GM21367 (cell line): Measurements from ENCODE around the gene ZBTB3.
"Not testable (repeated sequence)": the region's sequence is repeated elsewhere in the genome, so short reads cannot be mapped to it uniquely, and the experiment has no call there.

Experiments
- ATAC-seq: cut with Tn5 transposase; IDR thresholded peaks from one replicate; pipeline ENCODE4 v1.9.1; 2021; ENCODE audit not compliant: unreplicated experiment

The ZBTB3 gene

DNA sequence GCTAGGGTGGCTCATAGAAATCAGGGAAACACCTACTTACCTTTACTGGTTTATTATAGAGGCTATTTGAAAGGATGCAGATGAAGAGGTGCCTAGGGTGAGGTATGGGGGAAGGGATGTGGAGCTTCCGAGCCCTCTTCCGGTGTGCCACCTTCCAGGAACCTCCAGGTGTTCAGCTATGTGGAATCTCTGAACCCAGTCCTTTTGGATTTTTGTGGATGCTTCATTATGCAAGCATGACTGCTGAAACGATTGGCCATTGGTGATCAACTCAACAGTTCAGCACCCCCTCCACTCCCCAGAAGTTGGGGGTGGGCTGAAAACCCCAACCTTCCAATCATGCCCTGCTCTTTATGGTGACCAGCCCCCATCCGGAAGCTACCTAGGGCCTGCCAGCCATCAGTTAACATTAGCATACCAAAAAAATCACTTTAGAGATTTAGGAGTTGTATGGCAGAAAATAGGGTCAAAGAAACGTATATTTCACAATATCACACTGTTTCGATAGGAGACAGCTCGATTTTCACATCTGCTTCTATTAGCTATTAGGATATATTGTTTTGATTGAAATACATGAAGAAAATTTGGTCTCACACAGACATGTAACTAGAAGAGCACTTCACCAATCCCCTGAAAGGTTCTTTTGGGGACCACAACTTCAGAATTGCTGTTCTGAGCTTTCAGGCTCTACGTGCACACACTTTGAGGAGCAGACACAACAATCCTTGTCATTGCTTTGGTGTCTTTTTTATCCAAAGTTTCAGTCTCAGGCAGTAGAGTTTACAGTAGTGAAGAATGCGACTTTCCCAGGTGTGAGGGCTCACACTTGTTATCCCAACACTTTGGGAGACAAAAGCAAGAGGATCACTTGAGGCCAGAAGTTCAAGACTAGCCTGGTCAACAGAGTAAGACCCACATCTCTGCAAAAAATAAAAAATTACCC, 4.2 kb upstream of the ZBTB3 start:
- ATAC-seq = no peak

DNA sequence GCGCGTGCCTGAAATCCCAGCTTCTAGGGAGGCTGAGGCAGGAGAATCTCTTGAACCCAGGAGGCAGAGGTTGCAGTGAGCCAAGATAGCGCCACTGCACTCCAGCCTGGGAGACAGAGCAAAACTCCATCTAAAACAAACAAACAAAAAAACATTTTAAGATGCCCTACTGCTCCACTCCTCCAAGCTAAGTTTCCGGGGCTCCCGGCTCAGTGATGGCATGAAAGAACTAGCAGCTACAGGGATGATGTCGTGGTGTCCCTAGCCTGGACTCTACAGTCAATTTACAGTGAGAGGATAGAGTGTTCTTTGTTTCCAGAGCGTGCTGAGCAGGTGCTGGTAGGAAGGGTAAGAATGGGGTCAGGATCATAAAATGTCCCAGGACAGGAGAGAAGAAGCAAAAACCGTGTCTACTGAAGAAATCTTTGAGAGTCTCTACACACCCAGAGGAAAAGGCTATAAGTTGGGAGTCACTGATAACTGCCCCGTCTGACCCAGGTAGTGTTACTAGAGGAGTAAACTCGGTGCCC, 1.2 kb upstream of the ZBTB3 start:
- ATAC-seq = no peak

DNA sequence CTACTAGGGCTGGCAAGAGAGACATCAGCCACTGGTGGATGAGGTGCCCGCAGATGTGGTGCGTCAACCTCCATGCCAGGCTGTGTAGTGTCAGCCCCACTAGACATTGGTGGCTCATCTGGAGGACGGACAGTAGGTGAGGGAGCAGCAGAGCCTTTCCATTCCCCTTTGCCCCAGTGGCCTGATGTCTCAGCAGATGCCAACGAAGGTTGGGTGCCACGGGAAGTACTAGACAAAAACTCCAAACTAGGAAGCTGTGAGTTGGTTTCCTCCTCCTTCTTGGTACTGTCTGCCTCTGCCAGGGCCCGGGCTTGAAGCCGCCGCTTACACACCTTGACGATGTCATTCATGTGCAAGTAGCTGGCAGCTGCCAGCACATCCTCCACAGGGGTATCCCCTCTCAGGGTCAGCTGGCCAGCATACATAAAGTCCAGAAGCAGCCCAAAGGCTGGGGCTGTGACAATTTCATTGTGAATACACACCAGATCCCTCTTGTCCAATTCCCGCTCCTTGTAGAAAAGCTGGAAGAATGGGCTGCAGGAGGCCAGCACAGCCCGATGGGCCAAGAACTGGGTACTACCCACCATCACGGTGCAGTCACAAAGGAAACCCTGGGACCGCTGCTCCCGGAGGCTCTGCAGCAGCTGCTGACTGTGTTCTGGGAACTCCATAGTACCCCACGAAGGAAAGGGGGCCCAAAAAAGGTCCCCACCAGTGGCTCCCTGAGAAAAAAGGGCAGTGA, 795 bp downstream of the ZBTB3 start:
- no peak for ATAC-seq

DNA sequence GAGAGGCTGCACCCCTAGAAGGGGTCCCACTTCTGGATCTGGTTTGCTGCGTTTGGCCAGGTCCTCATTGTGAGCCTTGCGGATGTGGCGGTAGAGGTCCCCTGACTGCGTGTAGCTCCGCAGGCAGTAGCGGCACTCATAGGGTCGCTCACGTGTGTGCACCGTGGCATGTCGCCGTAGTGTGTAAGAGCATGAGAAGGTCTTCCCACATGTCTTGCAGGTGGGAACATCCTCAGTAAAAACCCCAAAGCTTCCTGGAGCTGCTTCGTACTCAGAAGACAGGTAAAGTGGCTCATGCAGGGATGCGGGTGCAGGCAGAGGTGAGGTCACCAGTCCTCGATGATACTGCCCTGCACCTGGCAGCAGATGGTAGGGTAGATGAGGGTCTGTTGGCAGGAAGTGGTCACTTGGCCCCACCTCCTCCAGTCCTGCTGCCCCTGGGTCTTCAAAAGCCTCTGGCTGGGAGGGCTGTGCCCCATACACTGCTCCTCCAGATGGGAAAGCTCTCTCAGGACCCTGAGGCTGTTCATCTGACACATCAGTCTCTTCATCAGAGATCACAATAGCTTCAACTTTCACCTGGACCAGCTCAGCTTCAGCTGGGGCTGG, 1.7 kb downstream of the ZBTB3 start:
- no peak for ATAC-seq

DNA sequence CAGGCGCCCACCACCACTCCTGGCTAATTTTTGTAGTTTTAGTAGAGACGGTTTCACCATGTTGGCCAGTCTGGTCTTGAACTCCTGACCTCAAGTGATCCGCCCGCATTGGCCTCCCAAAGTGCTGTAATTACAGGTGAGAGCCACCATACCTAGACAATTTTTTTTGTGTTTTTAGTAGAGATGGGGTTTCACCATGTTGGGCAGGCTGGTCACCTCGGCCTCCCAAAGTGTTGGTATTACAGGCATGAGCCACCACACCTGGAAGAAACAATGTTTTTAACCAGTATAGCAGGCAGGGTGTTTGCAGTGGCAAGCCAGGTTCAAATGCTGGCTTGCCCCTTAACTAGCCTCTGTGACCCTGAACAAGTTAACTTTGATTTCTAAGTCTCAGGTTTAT, 4.0 kb downstream of the ZBTB3 start:
- not testable (repeated sequence) for ATAC-seq

DNA sequence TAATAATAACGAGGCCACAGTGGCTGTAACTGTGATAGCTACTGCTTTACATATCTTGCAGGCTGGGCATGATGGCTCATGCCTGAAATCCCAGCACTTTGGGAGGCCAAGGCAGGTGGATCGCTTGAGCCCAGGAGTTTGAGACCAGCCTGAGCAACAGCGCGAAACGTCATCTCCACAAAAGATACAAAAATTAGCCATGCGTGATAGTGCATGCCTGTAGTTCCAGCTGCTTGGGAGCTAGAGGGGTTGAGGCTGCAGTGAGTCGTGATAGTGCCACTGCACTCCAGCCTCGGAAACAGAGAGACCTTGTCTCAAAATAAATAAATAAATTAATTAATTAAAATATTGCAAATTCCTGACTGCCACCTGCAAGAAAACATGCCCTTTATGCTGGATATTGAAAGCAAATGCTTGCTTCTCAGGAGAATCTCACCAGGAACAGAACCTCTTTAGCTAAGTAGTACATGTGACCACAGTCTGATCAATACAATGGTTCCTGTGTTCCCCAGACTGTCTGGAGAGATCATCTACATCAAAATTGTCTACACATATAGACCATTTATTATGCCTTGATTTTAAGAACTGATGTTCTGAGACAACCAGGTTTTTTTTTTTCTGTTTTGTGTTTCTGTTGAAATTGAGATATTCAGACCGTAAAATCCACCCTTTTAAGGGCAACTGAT, 6.3 kb downstream of the ZBTB3 start:
- no peak for ATAC-seq

DNA sequence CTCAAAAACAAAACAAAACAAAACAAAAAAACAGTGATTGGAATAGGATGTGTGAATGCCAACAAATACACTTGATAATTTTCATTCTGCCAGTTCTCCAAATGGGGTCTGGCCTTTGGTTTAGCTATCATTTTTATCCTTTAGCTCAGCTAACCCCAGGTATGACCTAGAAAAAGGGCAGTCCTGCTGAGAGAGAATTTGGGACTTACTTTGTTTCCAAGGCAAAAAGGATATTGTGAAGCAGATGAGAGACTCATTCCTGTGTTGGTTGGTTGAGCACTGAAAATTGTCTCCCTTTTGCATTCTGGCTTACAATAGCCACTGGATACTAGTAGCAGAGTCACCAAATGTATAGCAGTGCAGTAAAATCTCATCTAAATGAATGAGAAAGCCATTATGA, 16.8 kb downstream of the ZBTB3 start:
- ATAC-seq = no peak

DNA sequence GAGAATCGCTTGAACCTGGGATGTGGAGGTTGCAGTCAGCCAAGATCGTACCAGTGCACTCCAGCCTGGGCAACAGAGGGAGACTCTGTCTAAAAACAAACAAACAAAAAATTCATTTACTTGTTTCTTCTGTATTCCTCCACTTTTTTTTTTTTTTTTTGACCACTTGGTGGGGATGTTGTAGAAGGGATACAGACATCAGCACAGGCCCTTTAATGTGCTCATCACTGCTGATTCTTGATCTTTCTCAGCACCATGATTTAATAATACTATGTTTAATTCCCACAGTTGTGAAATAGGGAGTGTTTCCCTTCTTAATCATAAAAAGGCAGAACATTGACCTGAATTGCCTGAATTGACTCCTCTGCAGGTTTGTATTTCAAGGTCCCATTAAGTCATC, 21.1 kb downstream of the ZBTB3 start:
- ATAC-seq = no peak

DNA sequence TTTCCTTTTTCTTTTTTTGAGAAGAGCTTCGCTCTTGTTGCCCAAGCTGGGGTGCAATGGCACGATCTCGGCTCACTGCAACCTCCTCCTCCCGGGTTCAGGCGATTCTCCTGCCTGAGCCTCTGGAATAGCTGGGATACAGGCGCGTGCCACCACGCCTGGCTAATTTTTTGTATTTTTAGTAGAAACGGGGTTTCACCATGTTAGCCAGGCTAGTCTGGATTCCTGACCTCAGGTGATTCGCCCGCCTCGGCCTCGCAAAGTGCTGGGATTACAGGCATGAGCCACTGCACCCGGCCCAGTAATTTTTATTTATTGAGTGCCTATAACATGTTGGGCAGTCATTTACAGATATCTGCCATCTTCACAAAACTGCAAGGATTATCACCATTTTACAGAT, 23.9 kb downstream of the ZBTB3 start:
- not testable (repeated sequence) for ATAC-seq

DNA sequence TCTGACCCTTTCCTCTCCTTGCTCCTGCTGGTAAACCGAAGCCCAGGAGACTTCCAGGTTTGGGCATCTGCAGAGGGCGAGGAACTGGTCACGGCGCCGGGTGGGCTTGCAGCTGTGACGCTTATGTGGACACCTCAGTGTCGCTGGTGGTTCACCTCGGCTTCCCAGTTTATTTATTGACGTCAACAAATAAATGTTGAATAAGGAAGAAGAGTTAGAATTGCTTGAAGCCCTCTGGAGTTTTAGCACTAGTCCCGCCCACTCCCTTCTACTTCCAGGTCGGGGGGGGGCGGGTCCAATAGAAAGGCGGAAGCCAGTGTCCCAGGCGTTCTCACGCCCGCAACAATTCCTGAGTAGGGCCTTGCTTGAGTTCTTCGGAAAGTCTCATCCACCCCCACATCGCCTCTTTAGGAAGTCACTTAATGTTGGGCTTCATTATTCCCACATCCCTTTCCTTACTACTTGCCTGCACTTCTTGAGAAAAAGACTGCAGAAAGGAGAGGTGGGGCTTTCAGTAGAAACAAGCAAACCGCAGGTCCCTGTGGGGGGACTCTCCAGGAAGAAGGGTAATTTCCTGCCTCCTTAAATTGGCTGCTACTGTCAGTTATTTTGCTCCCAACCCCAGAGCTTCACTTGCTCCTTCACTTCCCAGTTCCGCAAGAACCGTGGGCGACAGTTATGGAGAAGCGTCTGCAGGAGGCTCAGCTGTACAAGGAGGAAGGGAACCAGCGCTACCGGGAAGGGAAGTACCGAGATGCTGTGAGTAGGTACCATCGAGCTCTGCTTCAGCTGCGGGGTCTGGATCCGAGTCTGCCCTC, 25.6 kb downstream of the ZBTB3 start, which contains the start of gene TTC9C:
Gene TTC9C (plus strand): TSS at position 316 of the 818 bp plus-strand sequence. CDS start 363 bp downstream, at position 679.
- ATAC-seq = peak; percentile 6

DNA sequence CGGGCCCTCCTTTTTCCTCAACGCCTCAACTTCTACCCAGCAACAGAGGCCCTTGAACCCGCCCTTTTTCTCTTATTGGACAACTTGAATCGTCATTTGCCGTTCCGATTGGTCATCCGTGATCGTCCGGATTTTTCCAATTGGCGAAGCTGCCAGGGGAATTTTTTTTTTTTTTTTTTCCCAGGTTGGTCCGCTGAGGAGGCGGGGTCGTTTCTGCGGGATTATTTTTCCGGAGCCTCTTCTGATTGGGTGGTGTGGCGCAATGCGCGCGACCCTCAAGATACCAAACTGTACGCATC, 26.1 kb downstream of the ZBTB3 start:
- peak; percentile 58 for ATAC-seq

DNA sequence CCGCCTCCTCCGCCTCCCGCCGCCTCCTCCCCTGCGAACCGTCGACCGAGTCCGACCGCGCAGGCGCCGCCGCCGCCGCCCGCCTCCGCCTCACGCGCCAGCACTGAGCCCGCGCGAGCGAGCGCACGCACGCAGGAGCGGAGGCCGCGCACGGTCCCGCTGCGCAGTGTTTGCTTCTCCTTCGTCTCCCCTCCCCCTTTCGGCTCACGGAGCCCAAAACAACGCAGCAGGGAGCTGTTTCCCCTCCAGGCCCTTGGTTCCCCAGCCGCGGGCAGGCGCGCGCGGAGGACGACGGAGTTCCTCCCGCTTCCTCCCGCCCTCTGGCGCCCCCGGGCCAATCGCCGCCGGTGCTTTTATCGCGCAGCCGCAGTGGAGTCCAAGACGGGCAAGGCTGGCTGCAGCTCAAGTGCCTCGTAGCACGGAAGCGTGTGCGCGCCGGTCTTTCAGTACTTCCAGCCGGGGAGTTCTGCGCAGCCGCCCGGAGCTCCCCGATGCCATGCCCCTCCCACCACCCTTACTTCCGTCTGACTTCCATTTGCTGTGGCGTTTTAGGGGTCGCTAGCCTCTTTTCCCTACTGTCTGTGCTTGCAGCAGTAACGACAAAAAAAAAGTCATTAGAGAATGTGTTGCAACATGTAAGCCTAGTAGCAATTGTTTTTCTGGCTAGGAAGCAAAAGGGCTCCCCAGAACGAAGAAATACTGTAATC, 26.6 kb downstream of the ZBTB3 start, which contains the start of gene HNRNPUL2:
Gene HNRNPUL2 (minus strand): TSS at position 293 of the 707 bp plus-strand sequence. CDS start 301 bp downstream, outside the sequence.
- ATAC-seq = peak; percentile 64

DNA sequence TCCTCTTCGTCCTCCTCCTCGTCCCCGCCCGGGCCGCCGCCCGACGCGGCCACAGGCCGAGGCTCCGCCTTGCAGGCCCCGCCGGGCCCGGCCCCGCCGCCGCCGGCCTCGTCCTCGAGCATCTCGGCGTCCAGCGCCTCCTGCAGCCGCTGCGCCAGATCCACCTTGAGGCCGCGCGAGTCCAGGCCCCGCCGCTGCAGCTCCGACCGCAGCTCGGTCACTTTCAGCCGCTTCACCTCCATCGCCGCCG, 27.1 kb downstream of the ZBTB3 start:
- no peak for ATAC-seq

DNA sequence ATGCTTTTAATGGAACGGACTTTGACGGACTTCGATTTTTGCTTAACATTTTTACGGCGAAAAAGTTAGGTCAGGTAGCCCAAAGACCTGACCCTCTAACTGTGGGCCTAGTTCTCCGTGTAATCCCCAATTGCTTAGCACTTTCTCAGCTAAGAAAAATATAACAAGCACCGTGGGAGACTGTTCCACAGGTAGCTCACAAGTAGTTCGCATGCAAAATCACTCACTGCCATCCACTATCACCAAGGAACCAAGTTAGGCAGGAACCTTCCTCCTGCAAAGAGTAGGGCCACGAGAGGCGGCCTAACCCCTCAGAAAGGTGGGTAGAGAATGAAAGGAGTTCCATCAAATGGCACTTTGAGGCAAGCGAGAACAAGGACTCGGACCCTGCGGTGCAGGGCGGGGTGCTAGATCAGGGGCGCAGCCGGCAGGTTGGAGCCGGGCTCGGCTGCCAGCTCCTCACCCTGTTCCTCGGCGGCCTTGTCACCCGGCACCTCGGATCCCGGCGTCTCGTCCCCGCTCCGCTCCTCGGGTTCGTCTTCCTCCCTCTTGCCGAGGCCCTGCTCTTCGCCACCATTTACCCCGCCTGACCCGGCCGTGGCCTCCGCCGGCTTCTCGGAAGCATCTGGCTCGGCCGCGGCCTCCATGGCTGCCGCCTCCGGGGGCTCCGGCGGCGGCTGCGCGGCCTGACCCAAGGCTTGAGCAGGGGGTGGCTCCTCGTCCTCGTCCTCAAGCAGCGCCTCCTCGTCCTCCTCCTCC, 27.6 kb downstream of the ZBTB3 start:
- no peak for ATAC-seq

DNA sequence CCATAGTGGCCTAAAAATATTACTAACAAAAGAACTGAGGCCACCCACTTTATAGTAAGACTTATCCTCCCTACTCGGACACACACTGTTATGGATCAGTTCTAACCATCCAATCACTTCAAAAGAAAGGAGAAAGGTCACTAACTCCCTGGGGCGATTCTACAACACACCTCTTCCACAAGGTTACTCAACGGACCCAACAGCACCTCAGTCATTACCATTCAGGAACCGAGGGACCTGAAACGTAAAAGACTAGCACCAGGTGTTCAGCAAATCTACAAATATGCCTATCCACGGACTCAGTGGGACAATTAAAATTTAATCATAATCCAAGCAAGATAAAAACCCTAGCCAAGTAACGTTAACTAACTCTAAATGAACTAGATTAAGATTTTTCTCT, 28.3 kb downstream of the ZBTB3 start:
- ATAC-seq = no peak

DNA sequence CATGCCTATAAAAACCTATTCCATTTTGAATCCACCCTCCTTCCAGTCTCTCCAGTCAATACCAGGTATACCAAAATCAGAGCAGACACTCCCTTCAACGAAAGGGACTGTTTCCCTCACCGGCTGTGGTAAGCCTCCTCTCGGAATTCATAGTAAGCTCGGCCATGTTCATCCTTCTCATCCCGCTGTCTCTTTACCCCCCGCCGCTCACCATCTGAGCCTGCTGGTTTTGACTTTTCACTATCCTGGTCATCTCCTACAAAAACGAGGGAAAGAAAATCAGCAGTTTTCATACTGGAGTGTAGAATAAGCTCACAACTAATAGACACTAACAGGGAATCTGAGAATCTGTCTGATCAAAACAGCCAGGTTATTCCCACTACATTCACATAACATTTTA, 29.8 kb downstream of the ZBTB3 start:
- ATAC-seq = no peak

DNA sequence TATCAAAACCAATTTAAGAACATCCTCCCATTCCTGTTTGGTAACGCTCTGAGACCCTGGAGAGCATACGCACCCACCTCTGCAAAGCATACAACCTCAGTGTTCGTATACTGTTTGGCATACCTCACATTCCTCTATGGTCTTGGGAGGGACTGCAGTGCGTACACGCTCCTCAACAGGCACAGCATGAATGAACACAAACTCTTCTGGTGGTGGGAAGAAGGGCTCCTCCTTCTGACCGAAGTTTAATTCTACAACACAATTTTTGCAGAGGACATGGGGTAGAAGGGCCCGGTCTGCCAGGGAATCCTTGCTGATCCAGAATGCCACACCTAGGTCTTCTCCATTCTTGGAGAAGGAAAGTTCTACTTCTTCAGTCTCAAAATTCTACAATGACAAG, 32.0 kb downstream of the ZBTB3 start:
- ATAC-seq = no peak

DNA sequence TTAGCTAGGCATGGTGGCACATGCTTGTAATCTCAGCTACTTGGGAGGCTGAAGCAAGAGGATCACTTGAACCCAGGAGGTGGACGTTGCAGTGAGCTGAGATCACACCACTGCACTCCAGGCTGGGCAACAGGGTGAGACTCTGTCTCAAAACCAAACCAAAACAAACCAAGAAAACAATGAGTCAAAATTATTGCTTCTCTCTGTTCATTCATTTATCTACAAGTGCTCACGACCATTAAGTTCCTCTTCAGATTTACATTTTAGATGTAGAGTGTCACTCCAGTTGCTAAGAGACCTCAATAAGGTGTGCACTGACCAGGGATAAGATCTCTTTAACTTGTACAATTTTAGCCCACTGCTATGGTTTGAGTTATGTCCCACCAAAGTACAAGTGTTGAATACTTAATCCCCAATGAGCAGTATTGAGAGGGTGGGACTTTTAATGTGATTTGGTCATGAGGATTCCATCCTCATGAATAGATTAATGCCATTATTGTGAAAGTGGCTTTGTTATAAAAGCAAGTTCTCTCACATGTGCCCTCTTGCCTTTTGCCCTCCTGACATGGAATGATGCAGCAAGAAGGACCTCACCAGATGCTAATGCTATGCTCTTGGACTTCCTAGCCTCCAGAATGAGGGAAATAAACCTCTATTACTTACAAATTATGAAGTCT, 34.5 kb downstream of the ZBTB3 start:
- ATAC-seq = no peak
